Pancreas (tissue), 10 donors: Measurements from ENCODE around the gene CUL1. TPM values are rescaled to one million over a fixed set of nuclear protein-coding genes. Genes with fewer than 3 reads are reported as not detected.
"Not testable (repeated sequence)": the region's sequence is repeated elsewhere in the genome, so short reads cannot be mapped to it uniquely, and the experiment has no call there.

Experiments
- ATAC-seq, 4 donors: fragments of 200-7000 bp; cut with Tn5 transposase; one replicate each; pipeline versions ENCODE4 v1.8.0 to v1.9.1; 2020; ENCODE audit warnings: mild to moderate bottlenecking in 4 of 4, moderate library complexity in 4 of 4
- DNase-seq, 6 donors: peaks; one replicate each; pipeline ENCODE4 v3.0.0-alpha.2; 2020
- FAIRE-seq: peaks from 2 replicates; lab custom pipeline; 2012; peaks lifted over from hg19 to GRCh38; lab: Jason Lieb, UNC
- H3K27ac ChIP-seq, 4 donors: fragments of 200-600 bp; sonication (generic); 1 replicate in 3 of 4; 2 replicates in 1 of 4; pipeline versions ENCODE4 v1.5.0 to v1.8.0; 2020
- H3K27me3 ChIP-seq, 4 donors: fragments of 200-600 bp; one replicate each; pipeline ENCODE4 v1.8.0; 2021
- H3K36me3 ChIP-seq, 3 donors: fragments of 200-600 bp; sonication (generic) in 1 of 3; one replicate each; pipeline versions ENCODE4 v1.5.0 to v1.8.0; 2020 to 2021
- H3K4me1 ChIP-seq, 3 donors: fragments of 200-600 bp; one replicate each; pipeline ENCODE4 v1.8.0; 2021
- H3K4me3 ChIP-seq, 4 donors: fragments of 200-600 bp; sonication (generic) in 2 of 4; one replicate each; pipeline versions ENCODE4 v1.5.0 to v1.8.0; 2020 to 2021
- H3K9me3 ChIP-seq, 4 donors: fragments of 200-600 bp; one replicate each; pipeline ENCODE4 v1.8.0; 2021
- CTCF ChIP-seq, 4 donors: fragments of 200-600 bp; sonication (generic) in 3 of 4; IDR thresholded peaks; one replicate each; pipeline versions ENCODE4 v1.5.0 to v1.8.0; 2021; ENCODE audit warnings: antibody characterized with exemption in 4 of 4
- WGBS, 2 donors: extraction: QIAGEN DNeasy Blood & Tissue Kit; methylation state at CpG; one replicate each; pipeline ENCODE4 v1.1.7; 2013; 5-methylcytosine and 5-hydroxymethylcytosine counted together
- intact Hi-C, 3 donors: fragments of 100-400 bp; cut with DNase I; formaldehyde crosslinking; loops; one replicate each; pipeline versions ENCODE4 v1.11.1 to v1.14.2; 2022
- polyA plus RNA-seq, 2 donors: library from polyadenylated mRNA; stranded (reverse); fragments of 200-250 nt; gene quantifications; one replicate each; pipeline ENCODE4 v1.2.3, GENCODE V29; 2013
- total RNA-seq, 6 donors: library from RNA; stranded (reverse); fragmentation: NEBNext Ultra II Directional in 4 of 6; extraction: Animal tissue kit (Norgen Biotek cat#: 25700) in 4 of 6; gene quantifications; one replicate each; pipeline versions ENCODE4 v1.2.1 to v1.2.4, GENCODE V29; 2021 to 2023
- donor health status: healthy with polysubstance abuse.
- donor health status: DM: no; HTN: no; CAD: no; lungs with moderate emphysema.
- donor health status: DM: no; HTN: no; CAD: no.
- donor health status: control.
- donor health status: control.
- donor health status: Bipolar disorder and iron deficiency.
- donor health status: DM: yes; HTN: yes; CAD: no.
- donor health status: DM: no; HTN: no; CAD: no.
- donor health status: DM: no; HTN: no; CAD: no.
- donor health status: DM: yes; HTN: yes; CAD: no.

CUL1 gene
- total and polyA plus RNA-seq, 8 donors: 8.9 to 19.2 (median 12.9) TPM

- peaks cover 17 to 47% (median 30%) of the 10 kb centered on the region in 3 donors for H3K4me1 ChIP-seq
- DNase-seq (no peak), FAIRE-seq (no peak), ATAC-seq (no peak)
- H3K27ac ChIP-seq: no peak overlapping the region
- no peaks in the 10 kb centered on the region for H3K9me3 ChIP-seq
- H3K4me3 ChIP-seq: no peak overlapping the region
- WGBS, 2 donors: 80 to 86% methylated on average over 11 of the region's 11 CpGs
- no peaks in the 10 kb centered on the region for H3K27me3 ChIP-seq
- H3K36me3 ChIP-seq: no peaks in the 10 kb centered on the region
- TF ChIP-seq CTCF (IDR thresholded peaks at IDR 0.05): no peak
- intact Hi-C loops: no loop called here
Observed at GRCh38 chr7:148702876-148703670, 4.4 kb downstream of the CUL1 start.

- WGBS, 2 donors: 95 to 97% methylated on average over 8 of the region's 8 CpGs
- H3K27ac ChIP-seq, H3K27me3 ChIP-seq, intact Hi-C loops, H3K36me3 ChIP-seq, DNase-seq, H3K4me3 ChIP-seq, H3K9me3 ChIP-seq, ATAC-seq, FAIRE-seq: not testable (repeated sequence)
- peaks cover 17 to 47% (median 30%) of the 10 kb centered on the region in 3 donors for H3K4me1 ChIP-seq
Observed at GRCh38 chr7:148703671-148703962, 4.9 kb downstream of the CUL1 start.

- DNase-seq (no peak), FAIRE-seq (no peak), ATAC-seq (no peak)
- Histone ChIP-seq H3K4me3 (no peak overlapping the region), H3K27me3 (no peaks in the 10 kb centered on the region), H3K27ac (no peak overlapping the region), H3K9me3 (no peaks in the 10 kb centered on the region), H3K36me3 (no peaks in the 10 kb centered on the region), H3K4me1 (peaks cover 17 to 47% (median 30%) of the 10 kb centered on the region in 3 donors)
- TF ChIP-seq CTCF (IDR thresholded peaks at IDR 0.05): no peak
- 66 to 69% methylated on average over 3 of the region's 3 CpGs for WGBS, 2 donors
- intact Hi-C loops: no loop called here
Observed at GRCh38 chr7:148704189-148704588, 5.5 kb downstream of the CUL1 start.

GRCh38 chr7:148704970-148705369, 6.3 kb downstream of the CUL1 start:
- WGBS, 2 donors: 23 to 35% methylated on average over 3 of the region's 3 CpGs
- no peaks in the 10 kb centered on the region for H3K36me3 ChIP-seq
- intact Hi-C loops: no loop called here
- no peaks in the 10 kb centered on the region for H3K27me3 ChIP-seq
- peaks cover 17 to 47% (median 30%) of the 10 kb centered on the region in 3 donors for H3K4me1 ChIP-seq
- no peak for TF ChIP-seq CTCF (IDR thresholded peaks at IDR 0.05)
- no peak overlapping the region for H3K4me3 ChIP-seq
- no peaks in the 10 kb centered on the region for H3K9me3 ChIP-seq
- ATAC-seq (no peak), DNase-seq (no peak), FAIRE-seq (no peak)
- no peak overlapping the region for H3K27ac ChIP-seq

- no peaks in the 10 kb centered on the region for H3K27me3 ChIP-seq
- H3K9me3 ChIP-seq: no peaks in the 10 kb centered on the region
- H3K27ac ChIP-seq: no peak overlapping the region
- no peak for FAIRE-seq
- intact Hi-C loops: no loop called here
- H3K36me3 ChIP-seq: no peaks in the 10 kb centered on the region
- ATAC-seq: no peak
- DNase-seq: no peak
- no peak overlapping the region for H3K4me3 ChIP-seq
- no peak for TF ChIP-seq CTCF (IDR thresholded peaks at IDR 0.05)
- peaks cover 9 to 35% (median 19%) of the 10 kb centered on the region in 3 donors for H3K4me1 ChIP-seq
- 57 to 59% methylated on average over 5 of the region's 5 CpGs for WGBS, 2 donors
Observed at GRCh38 chr7:148706368-148706767, 7.7 kb downstream of the CUL1 start.
